ENCODE results near the gene NARS2. TPM values are rescaled to one million over a fixed set of nuclear protein-coding genes. Genes with fewer than 3 reads are reported as not detected.

NARS2 gene
- total and polyA plus RNA-seq, 9 of the 15 experiments (the other 6 are each of a cell fraction or from before 2014, with no cell fraction given): 26.8 to 48.0 (median 34.2) TPM

GRCh38 chr11:78420255-78420764 lies 154.4 kb downstream of the NARS2 start (continued):
- no peak for TF ChIP-seq ZNF395 (CRISPR knock-in tag; IDR thresholded peaks at IDR 0.05)
- TF ChIP-seq ZNF217 (CRISPR knock-in tag; IDR thresholded peaks at IDR 0.05): no peak
- 0 out of 2 replicates have a peak, but pooled peaks have one; percentile 33 for TF ChIP-seq JUND (IDR thresholded peaks at IDR 0.05; ENCODE audit: borderline replicate concordance, low read depth, low read length)
- TF ChIP-seq JUND (tag; IDR thresholded peaks at IDR 0.05; ENCODE audit: borderline replicate concordance, low read depth, low read length): no peak; the same call in 2 of the 3 replicates
- TF ChIP-seq TOE1 (IDR thresholded peaks at IDR 0.05; ENCODE audit: borderline replicate concordance): no peak
- no peak for TF ChIP-seq TOE1 (CRISPR knock-in tag; IDR thresholded peaks at IDR 0.05; ENCODE audit: borderline replicate concordance, low read depth)
- TF ChIP-seq ZNF133 (CRISPR knock-in tag; IDR thresholded peaks at IDR 0.05): no peak
- 0 out of 2 replicates have a peak, but pooled peaks have one; percentile 37 for TF ChIP-seq ZHX1 (conservative IDR thresholded peaks at IDR 0.05; ENCODE audit: low read length)
- TF ChIP-seq MAZ (CRISPR knock-in tag; conservative IDR thresholded peaks at IDR 0.05 in 1 of 2, IDR thresholded peaks at IDR 0.05 in 1 of 2): peak in 1 of 2 experiments; percentile 71; a peak in 2 of 4 replicates
- no peak for TF ChIP-seq SIX5 (IDR thresholded peaks at IDR 0.05; ENCODE audit: borderline replicate concordance in 1 of 2, insufficient read depth in 1 of 2, low read depth in 1 of 2, low read length in 2 of 2)
- TF ChIP-seq ZBTB11 (CRISPR knock-in tag; IDR thresholded peaks at IDR 0.05): peak in 1 of 3 experiments; percentile 53; a peak in 1 of 6 replicates
- TF ChIP-seq ZFP91 (CRISPR knock-in tag; IDR thresholded peaks at IDR 0.05): no peak

All from K562 (cell line).